Neural crest cell (in vitro differentiated cells): Measurements from ENCODE around the gene PPIE. TPM values are rescaled to one million over a fixed set of nuclear protein-coding genes. Genes with fewer than 3 reads are reported as not detected.

ENCODE experiments used
- DNase-seq: peaks from one replicate; pipeline ENCODE4 v3.0.0; 2021; ENCODE audit warnings: low read depth, mixed read lengths, low spot score
- H3K27ac Mint-ChIP-seq: one replicate; pipeline ENCODE4 v1.8.0; 2021; ENCODE audit warnings: mild to moderate bottlenecking, mixed read lengths; ENCODE audit not compliant: unreplicated experiment
- H3K27me3 Mint-ChIP-seq: 2 replicates; pipeline ENCODE4 v1.8.0; 2021; ENCODE audit warnings: low read depth, mild to moderate bottlenecking, mixed read lengths
- H3K36me3 Mint-ChIP-seq: 2 replicates; pipeline ENCODE4 v1.8.0; 2021; ENCODE audit warnings: low read depth, mild to moderate bottlenecking, mixed read lengths
- H3K4me1 Mint-ChIP-seq: 2 replicates; pipeline ENCODE4 v1.8.0; 2021; ENCODE audit warnings: mixed read lengths
- H3K4me3 Mint-ChIP-seq: one replicate; pipeline ENCODE4 v1.8.0; 2021; ENCODE audit warnings: mild to moderate bottlenecking, mixed read lengths
- H3K9me3 Mint-ChIP-seq: 2 replicates; pipeline ENCODE4 v1.8.0; 2021; ENCODE audit warnings: mixed read lengths
- total RNA-seq: library from RNA; stranded (reverse); gene quantifications from 2 replicates; pipeline ENCODE4 v1.2.1, GENCODE V29; 2021
- TF ChIP-seq, protein P1 (sequence below): fragments of 200-600 bp; sonication (generic); conservative IDR thresholded peaks from 2 replicates; pipeline ENCODE4 v1.5.0; 2021; ENCODE audit warnings: antibody characterized with exemption, mild to moderate bottlenecking

The PPIE gene
- total RNA-seq, 1 donor from 2014 or later: 56.2 TPM

- no peak for DNase-seq
- Mint-ChIP-seq H3K4me1 (no peaks in the 10 kb centered on the region), H3K27ac (no peak overlapping the region), H3K36me3 (peaks cover 9% of the 10 kb centered on the region), H3K27me3 (no peaks in the 10 kb centered on the region), H3K4me3 (no peak overlapping the region), H3K9me3 (no peaks in the 10 kb centered on the region)
- TF ChIP-seq, protein P1, sequence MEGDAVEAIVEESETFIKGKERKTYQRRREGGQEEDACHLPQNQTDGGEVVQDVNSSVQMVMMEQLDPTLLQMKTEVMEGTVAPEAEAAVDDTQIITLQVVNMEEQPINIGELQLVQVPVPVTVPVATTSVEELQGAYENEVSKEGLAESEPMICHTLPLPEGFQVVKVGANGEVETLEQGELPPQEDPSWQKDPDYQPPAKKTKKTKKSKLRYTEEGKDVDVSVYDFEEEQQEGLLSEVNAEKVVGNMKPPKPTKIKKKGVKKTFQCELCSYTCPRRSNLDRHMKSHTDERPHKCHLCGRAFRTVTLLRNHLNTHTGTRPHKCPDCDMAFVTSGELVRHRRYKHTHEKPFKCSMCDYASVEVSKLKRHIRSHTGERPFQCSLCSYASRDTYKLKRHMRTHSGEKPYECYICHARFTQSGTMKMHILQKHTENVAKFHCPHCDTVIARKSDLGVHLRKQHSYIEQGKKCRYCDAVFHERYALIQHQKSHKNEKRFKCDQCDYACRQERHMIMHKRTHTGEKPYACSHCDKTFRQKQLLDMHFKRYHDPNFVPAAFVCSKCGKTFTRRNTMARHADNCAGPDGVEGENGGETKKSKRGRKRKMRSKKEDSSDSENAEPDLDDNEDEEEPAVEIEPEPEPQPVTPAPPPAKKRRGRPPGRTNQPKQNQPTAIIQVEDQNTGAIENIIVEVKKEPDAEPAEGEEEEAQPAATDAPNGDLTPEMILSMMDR: no peak
These were observed 20.1 kb downstream of the PPIE start for GRCh38 chr1:39758556-39759435.

GRCh38 chr1:39759436-39759726 lies 20.7 kb downstream of the PPIE start:
- Mint-ChIP-seq H3K27me3 (no peaks in the 10 kb centered on the region), H3K4me1 (no peaks in the 10 kb centered on the region), H3K9me3 (no peaks in the 10 kb centered on the region), H3K36me3 (peaks cover 9% of the 10 kb centered on the region), H3K4me3 (no peak overlapping the region), H3K27ac (no peak overlapping the region)
- DNase-seq: no peak
- TF ChIP-seq, protein P1: no peak

DNA sequence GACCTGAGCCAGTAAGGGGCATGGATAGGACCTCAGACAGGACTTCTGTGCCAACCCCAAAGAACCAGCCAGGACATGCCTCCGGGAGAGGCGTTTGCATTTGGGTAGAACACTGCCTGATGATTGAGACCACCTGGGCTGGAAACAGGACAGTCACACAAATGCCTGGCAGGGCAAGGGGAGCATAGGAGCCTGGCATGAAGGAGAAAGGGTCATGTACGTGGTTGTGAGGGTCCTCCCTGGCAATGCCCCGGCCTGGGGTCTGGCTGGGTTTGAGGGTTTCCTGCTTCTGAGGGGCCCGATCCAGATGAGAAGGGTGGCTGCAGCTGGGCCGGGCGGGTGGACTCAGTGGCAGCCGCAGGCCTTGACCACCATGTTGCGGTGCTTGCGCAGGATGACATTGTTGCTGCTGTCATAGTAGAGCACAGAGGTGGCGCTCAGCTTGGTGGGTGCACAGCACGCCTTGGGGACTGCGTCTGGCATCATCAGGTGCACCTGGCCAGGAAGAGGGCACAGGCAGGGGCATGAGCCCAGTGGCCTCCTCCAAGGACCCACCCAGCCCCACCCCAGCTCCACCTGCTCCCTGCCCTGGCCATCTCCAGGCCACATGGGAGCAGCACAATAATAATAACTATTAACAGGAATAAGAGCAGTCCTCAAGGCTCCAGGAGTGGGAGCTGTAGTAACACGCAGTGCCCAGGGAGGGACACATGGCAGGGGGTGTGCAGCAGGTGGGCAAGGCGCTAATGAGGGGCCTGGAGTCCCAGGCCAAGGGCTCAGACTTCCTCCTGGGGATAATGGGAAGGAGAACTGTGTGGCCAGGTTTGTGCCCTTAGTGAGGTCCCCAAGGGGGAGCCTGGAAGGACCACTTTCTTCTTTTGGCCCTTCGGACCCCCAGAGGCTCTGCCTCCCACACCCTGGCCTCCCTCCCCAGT lies 21.7 kb downstream of the PPIE start:
- Mint-ChIP-seq H3K27me3 (no peaks in the 10 kb centered on the region), H3K4me3 (no peak overlapping the region), H3K36me3 (peaks cover 9% of the 10 kb centered on the region), H3K27ac (no peak overlapping the region), H3K9me3 (no peaks in the 10 kb centered on the region), H3K4me1 (no peaks in the 10 kb centered on the region)
- TF ChIP-seq, protein P1: no peak
- DNase-seq: no peak

DNA sequence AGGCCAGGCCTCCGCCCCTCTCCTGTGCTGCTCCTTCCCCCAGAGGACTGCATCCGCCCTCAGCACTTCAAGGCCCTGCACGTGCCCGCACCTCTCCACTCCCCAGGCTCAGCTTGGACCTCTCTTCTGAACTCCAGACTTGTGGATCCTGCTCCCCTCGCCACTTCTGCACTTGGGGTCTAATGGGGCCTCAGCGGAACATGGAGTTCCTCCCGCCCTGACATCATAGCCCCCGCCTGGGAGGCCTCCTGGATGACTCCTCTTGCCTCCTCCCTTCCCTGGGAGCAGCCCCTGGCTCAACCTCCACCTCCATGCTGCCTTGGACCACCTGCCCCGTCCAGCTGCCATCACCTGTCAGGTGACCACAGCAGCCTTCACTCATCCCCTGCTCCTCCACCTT lies 22.3 kb downstream of the PPIE start:
- H3K36me3 Mint-ChIP-seq: peaks cover 9% of the 10 kb centered on the region
- no peak overlapping the region for H3K27ac Mint-ChIP-seq
- TF ChIP-seq, protein P1: no peak
- no peaks in the 10 kb centered on the region for H3K9me3 Mint-ChIP-seq
- DNase-seq: no peak
- H3K4me1 Mint-ChIP-seq: no peaks in the 10 kb centered on the region
- no peak overlapping the region for H3K4me3 Mint-ChIP-seq
- no peaks in the 10 kb centered on the region for H3K27me3 Mint-ChIP-seq

- Mint-ChIP-seq H3K27me3 (no peaks in the 10 kb centered on the region), H3K4me3 (no peak overlapping the region)
- TF ChIP-seq, protein P1: no peak
These were observed 23.0 kb downstream of the PPIE start for GRCh38 chr1:39761557-39762260.

More at GRCh38 chr1:39761557-39762260, 23.0 kb downstream of the PPIE start:
- Mint-ChIP-seq H3K9me3 (no peaks in the 10 kb centered on the region), H3K36me3 (peaks cover 6% of the 10 kb centered on the region), H3K27ac (no peak overlapping the region), H3K4me1 (peaks cover 4% of the 10 kb centered on the region)
- no peak for DNase-seq
